ENCODE data around the gene MSRB3.
"Not testable (repeated sequence)": the region's sequence is repeated elsewhere in the genome, so short reads cannot be mapped to it uniquely, and the experiment has no call there.

MSRB3 gene

GRCh38 chr12:65278576-65279368, at the start of gene MSRB3:
MSRB3 (plus strand) TSS chr12:65278683; CDS start chr12:65308580, 29,897 bp downstream.
- no peak for DNase-seq

DNA sequence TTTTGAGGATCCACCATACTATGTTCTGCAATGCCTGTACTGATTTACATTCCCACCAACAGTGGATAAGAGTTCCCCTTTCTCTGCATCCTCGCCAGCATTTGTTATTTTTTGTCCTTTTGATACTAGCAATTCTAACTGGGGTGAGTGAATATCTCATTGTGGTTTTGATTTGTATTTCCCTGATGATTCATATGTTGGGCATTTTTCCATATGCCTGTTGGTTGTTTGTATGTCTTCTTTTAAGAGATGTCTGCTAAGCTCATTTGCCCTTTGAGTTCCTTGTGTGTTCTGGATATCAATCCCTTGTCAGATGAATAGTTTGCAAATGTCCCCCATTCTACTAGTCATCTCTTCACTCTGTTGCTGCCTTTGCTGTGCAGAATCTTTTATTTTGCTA, 49.0 kb upstream of the MSRB3 start:
- no peak for DNase-seq

DNA sequence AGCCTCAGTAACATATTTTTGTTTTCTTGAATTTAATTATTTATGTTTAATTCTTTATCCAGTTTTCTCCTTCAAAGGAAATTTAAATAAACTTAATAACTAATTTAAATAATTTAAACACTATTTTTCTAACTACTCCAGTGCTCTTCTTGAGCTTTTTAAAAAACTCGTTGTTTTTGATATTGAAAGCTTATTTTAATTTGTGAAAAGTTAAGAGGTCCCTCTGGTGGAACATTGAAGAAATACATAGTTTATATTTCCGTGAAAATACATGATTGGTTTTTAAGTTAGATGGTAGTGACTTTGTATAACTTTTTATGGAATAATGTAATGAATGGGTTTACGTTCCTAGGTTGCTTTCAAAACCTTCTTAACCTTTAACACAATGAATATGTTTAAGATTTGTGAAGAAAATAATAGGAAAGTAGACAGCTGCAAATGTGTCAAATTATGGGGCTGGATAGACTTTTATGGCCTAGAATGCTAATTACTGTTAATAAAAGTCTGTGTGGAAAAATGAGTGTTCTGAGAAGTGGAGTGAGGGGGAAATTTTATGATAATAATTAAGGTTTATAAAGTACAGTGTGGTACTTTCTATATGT, 45.9 kb upstream of the MSRB3 start:
- DNase-seq: no peak

- DNase-seq: no peak
Observed at GRCh38 chr12:65237153-65237552, 41.3 kb upstream of the MSRB3 start.

- no peak for DNase-seq
Observed at GRCh38 chr12:65238609-65239008, 39.9 kb upstream of the MSRB3 start.

DNA sequence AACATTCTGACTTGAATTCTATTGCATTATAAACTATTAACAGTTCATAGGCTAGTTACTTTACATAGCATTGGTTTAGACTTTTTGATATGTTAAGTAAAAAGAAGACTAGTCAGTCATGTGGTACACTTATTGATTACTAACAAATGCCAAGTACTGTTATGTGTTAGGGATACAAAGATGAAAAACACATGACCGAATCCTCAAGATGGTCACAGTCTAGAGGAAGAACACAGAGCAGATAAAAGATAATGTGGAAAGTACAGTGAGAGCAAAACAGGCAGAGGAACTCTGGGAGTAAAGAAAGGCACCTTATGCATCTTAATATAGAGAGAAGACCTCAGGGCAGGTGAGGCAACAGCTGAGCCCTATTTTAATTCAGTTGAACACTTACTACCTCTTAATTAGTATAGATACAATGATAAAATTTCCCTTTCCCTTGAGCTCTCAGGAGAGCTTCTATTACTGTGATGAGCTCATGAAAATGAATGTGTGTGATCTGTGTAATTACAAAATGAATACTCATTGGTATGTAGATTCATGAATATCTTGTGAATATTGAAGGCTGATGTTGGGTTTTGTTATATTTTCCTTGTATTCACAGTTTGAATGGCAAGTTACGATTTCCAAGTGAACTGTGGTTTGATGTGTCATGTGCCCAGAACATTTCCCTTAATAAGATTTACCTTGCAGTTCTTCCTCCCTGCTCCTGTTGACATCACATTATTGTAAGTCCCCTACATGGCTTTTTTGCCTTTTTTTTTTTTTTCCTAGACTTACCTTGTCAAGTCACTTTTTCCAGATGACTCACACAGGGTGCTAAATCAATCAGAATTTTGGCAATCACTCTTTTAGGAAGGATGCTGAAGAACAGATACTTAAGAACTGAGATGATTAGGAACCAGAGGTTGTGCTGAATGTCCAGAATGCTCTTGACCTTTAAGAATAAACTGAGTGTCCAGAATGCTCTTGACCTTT, 29.5 kb upstream of the MSRB3 start:
- DNase-seq: no peak

DNA sequence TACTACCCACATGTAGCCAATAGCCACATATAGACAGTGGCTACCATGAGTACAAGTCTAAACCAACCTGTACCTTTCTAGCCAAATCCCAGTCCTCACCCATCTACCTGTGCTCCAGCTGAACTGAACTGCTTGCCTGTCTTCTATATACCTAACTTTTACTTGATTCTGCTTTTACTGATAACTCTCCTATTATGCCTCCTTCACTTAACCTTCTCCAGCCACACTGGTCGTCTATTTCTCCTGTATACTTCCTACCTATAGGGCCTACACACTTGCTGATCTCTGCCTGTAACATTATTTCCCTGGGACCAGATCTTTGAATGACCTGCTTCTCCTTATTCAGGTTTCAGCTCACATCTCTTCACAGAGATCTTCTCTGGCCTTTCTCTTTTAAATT, 26.0 kb upstream of the MSRB3 start:
- no peak for DNase-seq

DNA sequence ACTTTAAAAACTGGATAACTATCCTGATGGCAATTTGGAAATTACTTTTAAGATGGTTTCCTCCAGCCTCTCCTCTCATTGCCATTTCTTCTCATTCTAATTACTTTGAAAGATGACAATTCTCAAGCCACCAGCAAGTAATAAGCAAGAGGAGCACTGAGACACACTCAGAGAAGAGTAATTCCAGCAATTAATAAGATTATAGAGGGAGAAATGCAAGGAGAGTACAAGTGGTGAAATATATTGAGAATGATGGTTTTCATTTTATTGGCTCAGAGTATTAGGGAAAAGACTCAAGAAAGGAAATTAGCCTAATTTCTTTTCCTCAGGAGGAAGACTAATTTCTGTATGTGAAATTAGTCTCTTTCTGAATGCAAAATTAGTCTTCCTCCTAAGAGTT, 20.5 kb upstream of the MSRB3 start:
- no peak for DNase-seq

DNA sequence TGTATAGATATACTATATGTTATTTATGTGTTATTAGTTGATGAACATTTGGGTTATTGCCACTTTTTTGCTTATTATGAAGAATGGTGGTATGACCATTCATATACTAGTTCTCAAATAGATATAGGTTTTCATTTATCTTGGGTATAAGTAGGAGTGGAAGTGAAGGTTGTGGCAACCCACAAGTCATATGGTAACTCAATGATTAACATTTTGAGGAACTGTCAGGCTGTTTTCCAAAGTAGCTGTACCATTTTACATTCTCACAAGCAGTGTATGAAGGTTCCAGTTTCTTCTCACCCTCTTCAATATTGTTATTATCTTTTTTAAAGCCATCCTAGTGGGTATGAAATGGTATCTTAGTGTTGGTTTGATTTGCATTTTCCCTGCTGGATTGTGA, 19.0 kb upstream of the MSRB3 start:
- DNase-seq: no peak

GRCh38 chr12:65263777-65264176, 14.7 kb upstream of the MSRB3 start:
- DNase-seq: no peak

DNA sequence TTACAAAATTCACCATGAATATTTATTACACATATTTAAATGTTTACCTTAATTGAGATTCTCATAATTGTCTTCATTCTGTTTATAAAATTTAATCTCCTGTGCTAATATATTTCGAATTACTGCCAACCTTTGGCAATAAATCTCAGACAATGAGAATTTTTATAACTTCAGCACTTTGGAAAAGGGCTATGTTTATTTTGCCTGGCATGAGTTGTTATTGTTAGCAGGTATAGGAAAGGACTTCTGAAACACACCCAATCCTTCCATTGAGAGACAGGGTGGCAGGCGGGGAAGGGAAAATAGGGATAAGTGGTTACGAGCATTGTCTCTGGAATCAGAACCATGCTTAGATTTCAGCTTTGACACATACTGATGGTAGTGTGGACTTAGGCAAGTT, 12.1 kb upstream of the MSRB3 start:
- no peak for DNase-seq

- no peak for DNase-seq
Observed at GRCh38 chr12:65269603-65270002, 8.9 kb upstream of the MSRB3 start.

DNA sequence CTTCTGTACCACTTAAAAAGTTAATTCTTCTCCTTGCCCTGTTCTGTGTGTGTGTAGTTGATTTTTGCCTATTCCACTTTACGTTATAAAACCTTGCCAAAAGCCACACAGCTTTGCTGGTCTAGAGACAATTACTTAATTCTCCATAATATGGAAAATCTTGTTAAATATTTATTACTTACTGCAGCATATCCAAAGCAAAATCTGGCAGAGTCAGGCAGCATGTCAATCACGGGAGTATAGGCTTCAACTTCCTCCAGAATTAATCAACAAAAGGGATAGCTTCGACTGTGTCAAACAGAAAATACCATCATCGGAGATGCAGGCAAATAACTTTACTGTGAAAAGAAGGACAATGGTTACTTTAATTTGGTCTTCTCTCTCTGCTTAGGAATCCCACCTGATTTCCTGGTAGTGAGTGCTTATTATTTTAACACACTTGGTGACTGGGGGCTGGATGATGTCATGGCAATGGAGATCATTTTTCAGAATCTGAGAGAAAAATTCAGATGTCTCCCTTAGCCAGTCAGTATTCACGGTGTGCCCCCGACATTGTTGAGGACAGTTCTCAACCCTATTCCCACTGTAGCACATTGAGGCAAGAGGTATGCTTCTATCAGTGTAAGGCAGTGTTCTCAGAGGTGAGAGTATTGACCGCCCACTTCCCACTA, 3.7 kb upstream of the MSRB3 start:
- DNase-seq: no peak

GRCh38 chr12:65275627-65276026, 2.9 kb upstream of the MSRB3 start:
- DNase-seq: no peak

DNA sequence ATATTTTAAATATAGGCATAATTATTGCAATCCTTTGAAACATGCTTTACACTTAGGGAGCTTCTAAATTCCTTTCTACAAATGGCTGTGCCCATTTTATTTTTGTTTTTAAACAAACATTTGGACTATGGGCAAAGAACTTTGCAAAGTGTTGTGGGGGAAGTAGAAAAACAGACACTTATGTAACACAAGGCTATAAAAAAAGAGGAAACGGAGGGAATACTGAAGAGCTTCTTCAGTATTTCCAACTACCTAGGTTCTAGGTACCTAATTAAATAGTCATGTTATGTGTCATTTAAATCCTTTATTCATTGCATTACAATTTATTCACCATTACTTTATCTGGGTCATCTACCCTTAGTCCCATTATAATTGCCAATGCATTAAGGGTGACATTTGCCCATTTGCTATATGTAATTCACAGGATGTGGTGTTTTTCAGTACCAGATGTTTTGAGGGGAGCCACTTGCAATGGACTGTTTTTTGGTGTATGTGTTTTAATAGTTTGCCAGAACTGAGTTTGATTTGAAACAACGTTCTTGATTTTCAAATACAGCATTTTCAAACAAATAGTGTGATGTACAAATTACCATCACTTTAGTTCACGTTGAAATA, 1.5 kb upstream of the MSRB3 start:
- DNase-seq: no peak

DNA sequence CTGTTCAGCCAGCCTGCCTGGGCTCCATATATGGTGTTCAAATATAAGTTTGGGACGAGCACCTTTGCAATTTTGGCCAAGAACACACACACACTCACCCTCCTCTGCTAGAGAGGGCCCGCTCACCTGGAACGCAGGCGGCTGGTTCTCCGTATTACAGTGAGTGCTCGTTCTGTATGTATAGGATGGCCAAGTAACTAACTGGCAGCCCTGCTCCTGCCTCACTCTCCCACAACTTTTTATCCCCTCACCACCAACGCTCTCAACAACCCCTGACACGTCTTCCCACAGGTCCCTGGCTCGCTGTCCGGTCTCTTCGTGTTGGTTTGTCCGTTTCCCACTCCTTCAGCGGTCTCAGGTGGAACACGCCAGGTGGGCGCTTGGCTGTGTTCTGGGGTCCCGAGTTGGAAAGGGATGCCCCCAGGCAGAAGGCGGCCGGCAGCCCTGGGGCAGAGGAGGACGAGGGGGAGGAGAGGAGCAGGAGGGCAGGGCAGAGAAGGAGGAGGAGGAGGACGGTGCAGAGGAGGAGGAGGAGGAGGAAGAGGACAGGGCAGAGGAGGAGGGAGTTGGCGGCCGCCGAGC, 398 bp upstream of the MSRB3 start:
- no peak for DNase-seq

GRCh38 chr12:65279369-65280112, 1.1 kb downstream of the MSRB3 start:
- DNase-seq: no peak

DNA sequence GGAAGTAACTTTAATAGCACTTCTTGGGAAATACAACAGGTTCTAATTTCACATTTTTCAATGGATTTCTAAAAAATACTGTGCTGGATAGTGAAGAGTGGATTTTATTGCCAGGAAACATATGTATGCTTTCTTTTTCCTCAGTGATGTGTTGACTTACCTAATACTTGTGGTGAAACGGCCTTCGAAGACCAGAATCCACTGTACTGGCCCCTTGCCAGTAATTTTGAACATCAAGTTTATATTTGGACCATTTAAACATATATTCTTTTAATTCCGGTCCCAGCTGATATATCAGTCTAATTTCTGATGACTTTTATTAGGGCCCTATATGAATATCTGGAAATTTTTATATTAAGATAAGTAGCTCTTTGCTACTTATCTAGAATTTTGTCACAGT, 1.8 kb downstream of the MSRB3 start:
- DNase-seq: no peak

- DNase-seq: no peak
Observed at GRCh38 chr12:65282840-65283239, 4.4 kb downstream of the MSRB3 start.

DNA sequence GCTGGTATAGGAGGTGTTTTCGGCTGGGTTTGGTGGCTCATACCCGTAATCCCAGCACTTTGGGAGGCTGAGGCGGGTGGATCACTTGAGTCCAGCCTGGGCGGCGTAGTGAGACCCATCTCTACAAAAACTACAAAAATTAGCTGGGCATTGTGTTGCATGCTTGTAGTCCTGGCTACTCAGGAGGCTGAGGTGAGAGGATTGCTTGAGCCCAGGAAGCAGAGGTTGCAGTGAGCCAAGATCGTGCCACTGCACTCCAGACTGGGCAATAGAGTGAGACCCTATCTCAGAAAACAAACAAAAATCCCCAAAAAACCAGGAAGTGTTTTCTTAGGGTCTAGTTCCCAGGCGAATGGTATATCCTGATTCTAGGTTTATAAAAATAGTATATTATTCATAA, 7.0 kb downstream of the MSRB3 start:
- DNase-seq: not testable (repeated sequence)

DNA sequence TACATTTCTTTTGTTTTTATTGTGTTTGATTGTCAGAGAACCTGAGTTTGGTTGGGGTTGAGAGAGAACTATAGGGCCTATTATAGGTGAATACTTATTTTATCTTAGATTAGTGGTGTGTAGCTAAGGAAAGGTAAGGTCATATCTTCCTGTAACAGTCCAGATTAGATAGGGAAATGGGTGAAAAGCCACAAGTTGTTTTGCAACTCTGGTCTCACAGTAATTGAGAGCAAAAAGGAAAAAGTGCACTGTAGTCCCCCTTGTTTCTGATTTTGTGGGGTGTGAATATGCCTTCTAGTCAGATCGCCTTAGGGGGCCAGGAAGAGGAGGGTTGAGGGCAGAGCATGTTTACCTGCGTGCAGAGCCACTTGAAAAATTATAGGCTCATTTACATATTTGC, 8.9 kb downstream of the MSRB3 start:
- no peak for DNase-seq

Measured in NCI-H1436 (cell line).